ENCODE data around the gene SORCS3.

The SORCS3 gene

DNA sequence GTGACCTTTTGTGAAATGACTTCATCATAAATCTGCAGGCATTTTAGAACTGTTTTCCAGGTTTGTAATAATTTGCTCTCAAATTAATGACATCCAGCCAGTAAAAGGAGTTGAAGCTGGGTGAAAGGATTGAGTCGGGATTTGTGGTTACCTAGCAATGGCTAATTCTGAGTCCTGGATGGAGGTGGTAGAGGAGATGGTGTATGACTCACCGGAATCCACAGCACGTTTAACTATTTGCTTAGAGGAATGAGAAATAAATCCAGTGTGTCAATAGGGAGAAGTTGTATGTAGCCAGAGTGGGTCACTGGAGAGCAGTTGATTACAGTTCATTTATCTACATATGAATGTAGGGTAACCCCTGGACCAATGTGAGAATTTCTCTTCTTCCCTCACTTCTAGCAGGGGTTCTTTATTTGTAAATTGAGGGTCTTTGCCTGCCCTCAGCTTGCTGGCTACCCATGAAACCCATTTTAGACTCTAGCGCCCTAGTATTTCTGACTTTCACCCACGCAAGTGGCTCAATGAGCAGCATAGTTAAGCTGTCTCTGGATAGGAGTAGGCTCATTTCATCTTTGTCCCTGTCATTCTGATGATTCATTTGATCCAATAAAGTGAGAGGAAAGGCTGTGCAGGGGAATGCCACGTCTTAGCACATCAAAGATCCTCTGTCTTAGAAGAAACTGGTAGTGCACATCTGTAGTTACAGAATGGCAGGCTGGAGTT, 547.8 kb downstream of the SORCS3 start:
- TF ChIP-seq, protein P1, sequence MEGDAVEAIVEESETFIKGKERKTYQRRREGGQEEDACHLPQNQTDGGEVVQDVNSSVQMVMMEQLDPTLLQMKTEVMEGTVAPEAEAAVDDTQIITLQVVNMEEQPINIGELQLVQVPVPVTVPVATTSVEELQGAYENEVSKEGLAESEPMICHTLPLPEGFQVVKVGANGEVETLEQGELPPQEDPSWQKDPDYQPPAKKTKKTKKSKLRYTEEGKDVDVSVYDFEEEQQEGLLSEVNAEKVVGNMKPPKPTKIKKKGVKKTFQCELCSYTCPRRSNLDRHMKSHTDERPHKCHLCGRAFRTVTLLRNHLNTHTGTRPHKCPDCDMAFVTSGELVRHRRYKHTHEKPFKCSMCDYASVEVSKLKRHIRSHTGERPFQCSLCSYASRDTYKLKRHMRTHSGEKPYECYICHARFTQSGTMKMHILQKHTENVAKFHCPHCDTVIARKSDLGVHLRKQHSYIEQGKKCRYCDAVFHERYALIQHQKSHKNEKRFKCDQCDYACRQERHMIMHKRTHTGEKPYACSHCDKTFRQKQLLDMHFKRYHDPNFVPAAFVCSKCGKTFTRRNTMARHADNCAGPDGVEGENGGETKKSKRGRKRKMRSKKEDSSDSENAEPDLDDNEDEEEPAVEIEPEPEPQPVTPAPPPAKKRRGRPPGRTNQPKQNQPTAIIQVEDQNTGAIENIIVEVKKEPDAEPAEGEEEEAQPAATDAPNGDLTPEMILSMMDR (IDR thresholded peaks at IDR 0.05): no peak
- no peak overlapping the region for H3K27ac ChIP-seq

DNA sequence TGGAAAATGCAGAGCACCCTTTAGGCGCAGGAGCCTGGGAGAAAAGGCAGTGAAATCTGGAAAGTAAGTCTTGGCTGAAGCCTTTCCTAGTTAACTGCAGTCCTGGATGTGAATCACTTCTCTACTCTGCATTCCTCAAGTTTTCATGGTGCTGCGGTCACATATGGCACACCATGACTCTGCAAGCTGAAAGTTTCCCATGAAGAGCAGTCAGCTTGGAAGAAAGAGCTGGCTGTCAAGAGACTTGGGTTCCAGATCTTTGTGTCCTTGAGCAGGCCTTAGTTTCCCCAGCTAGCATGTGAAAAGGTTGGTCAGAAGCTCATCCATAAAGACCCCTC, 548.3 kb downstream of the SORCS3 start:
- TF ChIP-seq, protein P1 (IDR thresholded peaks at IDR 0.05): no peak
- no peak for TF ChIP-seq ZFX (IDR thresholded peaks at IDR 0.05; ENCODE audit: borderline replicate concordance)
- H3K27ac ChIP-seq: no peak overlapping the region

DNA sequence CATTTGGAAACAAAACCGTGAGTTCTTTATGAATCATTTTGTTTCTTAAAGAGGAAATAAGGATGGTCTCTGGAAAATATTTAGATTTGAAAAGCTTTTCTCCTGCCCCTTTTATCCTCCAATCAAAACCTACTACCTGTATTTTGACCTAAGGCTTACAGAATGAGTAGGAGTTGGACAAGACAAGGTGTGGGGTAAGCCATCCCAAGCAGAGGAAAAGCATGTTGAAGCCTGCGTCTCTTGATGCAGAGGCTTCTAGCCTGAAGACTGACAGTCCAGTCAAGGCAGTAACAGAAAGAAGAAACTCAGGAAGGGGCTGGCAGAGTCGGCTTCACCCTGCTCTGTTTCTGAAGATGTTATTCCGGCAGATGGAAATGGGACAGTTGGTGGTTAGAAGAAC, 551.1 kb downstream of the SORCS3 start:
- no peak overlapping the region for H3K27ac ChIP-seq
- TF ChIP-seq, protein P1 (IDR thresholded peaks at IDR 0.05): no peak
- no peak for TF ChIP-seq ZFX (IDR thresholded peaks at IDR 0.05; ENCODE audit: borderline replicate concordance)

DNA sequence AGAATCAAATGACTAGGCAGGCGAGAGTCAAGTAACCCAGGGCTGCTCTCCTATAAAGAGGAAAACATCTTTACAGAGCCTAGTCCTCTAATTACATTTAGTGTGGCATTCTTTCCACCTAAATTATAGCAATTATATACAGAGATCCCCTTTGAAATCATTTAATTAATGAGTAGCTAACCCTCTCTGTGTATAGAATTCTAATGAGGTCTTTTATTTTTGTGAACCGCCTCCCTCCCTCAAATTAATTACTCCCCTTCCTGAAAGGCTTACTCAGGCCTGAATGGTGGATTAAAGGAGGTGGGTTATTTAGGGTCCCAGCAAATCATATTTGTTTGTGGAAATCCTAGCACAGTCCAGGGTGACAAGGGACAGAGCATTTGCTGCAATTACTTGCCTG, 551.8 kb downstream of the SORCS3 start:
- no peak for TF ChIP-seq ZFX (IDR thresholded peaks at IDR 0.05; ENCODE audit: borderline replicate concordance)
- TF ChIP-seq, protein P1 (IDR thresholded peaks at IDR 0.05): no peak

DNA sequence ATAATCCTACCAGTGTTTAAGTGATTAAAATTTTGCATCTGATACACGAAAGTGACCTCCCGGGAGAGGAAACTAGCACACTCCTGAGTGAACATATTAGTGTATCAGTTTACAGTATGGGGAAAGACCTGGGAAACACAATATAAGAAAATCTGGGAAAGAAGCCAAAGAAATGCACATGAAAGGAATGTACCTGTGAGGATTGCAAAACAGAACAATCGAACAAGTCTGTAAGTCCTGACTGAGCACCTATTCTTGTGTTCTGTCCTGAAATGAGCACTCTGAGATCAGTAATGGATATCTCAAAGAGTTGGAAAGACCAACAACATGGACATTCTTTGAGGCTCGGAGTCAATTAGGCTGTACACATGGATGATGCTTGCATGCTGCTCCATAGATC, 554.7 kb downstream of the SORCS3 start:
- H3K27ac ChIP-seq: no peak overlapping the region

More for the DNA sequence above, 551.8 kb downstream of the SORCS3 start:
- no peak overlapping the region for H3K27ac ChIP-seq

DNA sequence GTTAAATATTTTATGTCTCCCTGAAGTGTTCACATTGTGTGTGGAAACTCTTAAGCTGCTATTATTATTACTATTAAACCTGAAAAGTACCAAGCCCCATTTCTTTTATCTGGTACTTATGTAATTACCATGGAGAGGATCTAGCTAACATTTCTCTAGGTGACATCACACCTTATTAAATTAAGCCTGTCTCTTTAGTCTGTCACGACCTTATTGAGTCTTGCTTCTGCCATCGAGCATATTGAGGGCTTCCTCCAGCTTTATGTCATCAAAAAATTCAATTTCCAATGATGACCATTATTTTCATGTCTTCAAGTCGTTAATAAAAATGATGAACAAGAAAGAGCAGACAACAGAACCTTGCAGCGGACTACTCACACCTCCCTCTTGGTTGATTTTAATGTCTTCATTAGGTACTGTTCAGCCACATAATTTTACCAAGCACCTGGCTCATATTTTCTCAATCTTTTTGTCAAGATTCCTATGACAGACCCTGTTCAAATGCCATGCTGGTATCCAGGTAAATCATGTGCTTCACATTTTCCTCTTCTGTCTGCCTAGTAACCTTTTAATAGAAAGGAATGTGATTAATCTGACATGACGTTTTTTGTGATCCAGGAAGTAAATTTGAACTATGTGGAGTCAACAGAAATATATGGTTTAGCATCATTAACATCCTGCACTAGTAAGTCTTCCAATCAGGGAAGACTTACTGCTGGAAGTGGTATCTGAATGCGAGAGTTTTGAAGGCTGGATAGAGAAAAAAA, 556.7 kb downstream of the SORCS3 start:
- no peak overlapping the region for H3K27ac ChIP-seq
- TF ChIP-seq, protein P1 (IDR thresholded peaks at IDR 0.05): no peak
- no peak for TF ChIP-seq ZFX (IDR thresholded peaks at IDR 0.05; ENCODE audit: borderline replicate concordance)

More for the DNA sequence above, 554.7 kb downstream of the SORCS3 start:
- TF ChIP-seq, protein P1 (IDR thresholded peaks at IDR 0.05): no peak
- TF ChIP-seq ZFX (IDR thresholded peaks at IDR 0.05; ENCODE audit: borderline replicate concordance): no peak

DNA sequence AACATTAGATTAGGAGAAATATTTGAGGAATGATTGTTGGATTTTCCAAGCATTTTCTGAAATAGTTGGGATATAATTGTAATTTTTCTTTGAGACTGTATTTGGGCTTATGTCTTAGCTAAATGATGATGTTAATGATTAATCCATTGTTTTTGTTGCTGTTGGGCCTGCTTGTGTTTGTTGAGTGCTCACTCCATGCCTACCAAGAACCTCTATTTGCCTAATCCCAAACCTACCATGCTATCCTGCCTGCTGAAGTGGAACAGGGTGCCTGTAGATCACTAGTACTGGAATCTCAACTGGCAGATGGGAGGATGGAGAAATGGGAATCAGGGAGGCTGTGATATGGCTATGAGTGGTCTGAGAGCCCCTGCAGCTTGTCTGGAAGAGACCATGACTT, 565.5 kb downstream of the SORCS3 start:
- TF ChIP-seq, protein P1 (IDR thresholded peaks at IDR 0.05): no peak
- TF ChIP-seq ZFX (IDR thresholded peaks at IDR 0.05; ENCODE audit: borderline replicate concordance): no peak
- H3K27ac ChIP-seq: no peak overlapping the region
